Measurements from ENCODE around the gene WWOX. TPM values are rescaled to one million over a fixed set of nuclear protein-coding genes. Genes with fewer than 3 reads are reported as not detected.

Gene WWOX
- polyA plus RNA-seq, 1 donor (not counting 4 experiments of a cell fraction or from before 2014, with no cell fraction given): 5.1 TPM

GRCh38 chr16:79099716-79100115 is 1000.3 kb downstream of the WWOX start:
- H3K4me3 ChIP-seq (ENCODE audit: control insufficient read depth in 2 of 3, extremely low read depth in 1 of 3, insufficient read depth in 2 of 3, low read depth in 1 of 3, low read length in 3 of 3): no peak overlapping the region
- H3K79me2 ChIP-seq (ENCODE audit: control insufficient read depth, insufficient read depth, low read length): no peaks in the 10 kb centered on the region
- dilution Hi-C loops (cut with MboI; ENCODE audit: extremely low pct_ligation_motif_present, low sequenced_read_pairs): no loop called here
- peaks cover 4% of the 10 kb centered on the region for H3K27me3 ChIP-seq (ENCODE audit: control insufficient read depth, extremely low read depth, insufficient read depth, low read length)
- H3K9ac ChIP-seq (ENCODE audit: control insufficient read depth, extremely low read depth, insufficient read depth, low read length): no peak overlapping the region
- DNase-seq (ENCODE audit: low read depth, low spot score) (no peak), FAIRE-seq (no peak)
- no peak overlapping the region for H3K4me2 ChIP-seq (ENCODE audit: control insufficient read depth, extremely low read depth, insufficient read depth, low read depth, low read length)
- TF ChIP-seq CTCF (optimal IDR thresholded peaks at IDR 0.05 in 1 of 3, IDR thresholded peaks at IDR 0.05 in 1 of 3, conservative IDR thresholded peaks at IDR 0.05 in 1 of 3; ENCODE audit: extremely low read depth in 1 of 3, insufficient read depth in 2 of 3, low read length in 3 of 3): no peak
- TF ChIP-seq EZH2 (IDR thresholded peaks at IDR 0.05; ENCODE audit: low read length): no peak
- no peaks in the 10 kb centered on the region for H4K20me1 ChIP-seq (ENCODE audit: control insufficient read depth, extremely low read depth, insufficient read depth, low read length)
- no peak overlapping the region for H3K27ac ChIP-seq (ENCODE audit: control insufficient read depth, insufficient read depth, low read length)
- no peak overlapping the region for H2AFZ ChIP-seq (ENCODE audit: control insufficient read depth, low read length)
- H3K9me1 ChIP-seq (ENCODE audit: control insufficient read depth, extremely low read depth, insufficient read depth, low read length): no peaks in the 10 kb centered on the region
- H3K36me3 ChIP-seq (ENCODE audit: control insufficient read depth in 2 of 2, extremely low read depth in 1 of 2, insufficient read depth in 2 of 2, low read length in 2 of 2): no peaks in the 10 kb centered on the region
- peaks cover 6% of the 10 kb centered on the region for H3K4me1 ChIP-seq (ENCODE audit: control insufficient read depth, extremely low read depth, insufficient read depth, low read length)
- H3K9me3 ChIP-seq (ENCODE audit: control insufficient read depth, low read depth, low read length): no peaks in the 10 kb centered on the region

GRCh38 chr16:79100447-79100846 is 1001.0 kb downstream of the WWOX start:
- Histone ChIP-seq H3K27ac (ENCODE audit: control insufficient read depth, insufficient read depth, low read length) (no peak overlapping the region), H3K4me3 (ENCODE audit: control insufficient read depth in 2 of 3, extremely low read depth in 1 of 3, insufficient read depth in 2 of 3, low read depth in 1 of 3, low read length in 3 of 3) (no peak overlapping the region), H3K36me3 (ENCODE audit: control insufficient read depth in 2 of 2, extremely low read depth in 1 of 2, insufficient read depth in 2 of 2, low read length in 2 of 2) (no peaks in the 10 kb centered on the region), H2AFZ (ENCODE audit: control insufficient read depth, low read length) (no peak overlapping the region), H3K79me2 (ENCODE audit: control insufficient read depth, insufficient read depth, low read length) (no peaks in the 10 kb centered on the region), H3K9me1 (ENCODE audit: control insufficient read depth, extremely low read depth, insufficient read depth, low read length) (no peaks in the 10 kb centered on the region), H3K4me1 (ENCODE audit: control insufficient read depth, extremely low read depth, insufficient read depth, low read length) (peaks cover 6% of the 10 kb centered on the region), H4K20me1 (ENCODE audit: control insufficient read depth, extremely low read depth, insufficient read depth, low read length) (no peaks in the 10 kb centered on the region), H3K9ac (ENCODE audit: control insufficient read depth, extremely low read depth, insufficient read depth, low read length) (no peak overlapping the region), H3K27me3 (ENCODE audit: control insufficient read depth, extremely low read depth, insufficient read depth, low read length) (peaks cover 4% of the 10 kb centered on the region), H3K9me3 (ENCODE audit: control insufficient read depth, low read depth, low read length) (no peaks in the 10 kb centered on the region), H3K4me2 (ENCODE audit: control insufficient read depth, extremely low read depth, insufficient read depth, low read depth, low read length) (no peak overlapping the region)
- no peak for DNase-seq (ENCODE audit: low read depth, low spot score)
- dilution Hi-C loops (cut with MboI; ENCODE audit: extremely low pct_ligation_motif_present, low sequenced_read_pairs): no loop called here
- no peak for FAIRE-seq
- TF ChIP-seq EZH2 (IDR thresholded peaks at IDR 0.05; ENCODE audit: low read length) (no peak), CTCF (optimal IDR thresholded peaks at IDR 0.05 in 1 of 3, IDR thresholded peaks at IDR 0.05 in 1 of 3, conservative IDR thresholded peaks at IDR 0.05 in 1 of 3; ENCODE audit: extremely low read depth in 1 of 3, insufficient read depth in 2 of 3, low read length in 3 of 3) (no peak)

All from keratinocyte (primary cell).